ENCODE data around the gene CRYGB.

CRYGB gene

DNA sequence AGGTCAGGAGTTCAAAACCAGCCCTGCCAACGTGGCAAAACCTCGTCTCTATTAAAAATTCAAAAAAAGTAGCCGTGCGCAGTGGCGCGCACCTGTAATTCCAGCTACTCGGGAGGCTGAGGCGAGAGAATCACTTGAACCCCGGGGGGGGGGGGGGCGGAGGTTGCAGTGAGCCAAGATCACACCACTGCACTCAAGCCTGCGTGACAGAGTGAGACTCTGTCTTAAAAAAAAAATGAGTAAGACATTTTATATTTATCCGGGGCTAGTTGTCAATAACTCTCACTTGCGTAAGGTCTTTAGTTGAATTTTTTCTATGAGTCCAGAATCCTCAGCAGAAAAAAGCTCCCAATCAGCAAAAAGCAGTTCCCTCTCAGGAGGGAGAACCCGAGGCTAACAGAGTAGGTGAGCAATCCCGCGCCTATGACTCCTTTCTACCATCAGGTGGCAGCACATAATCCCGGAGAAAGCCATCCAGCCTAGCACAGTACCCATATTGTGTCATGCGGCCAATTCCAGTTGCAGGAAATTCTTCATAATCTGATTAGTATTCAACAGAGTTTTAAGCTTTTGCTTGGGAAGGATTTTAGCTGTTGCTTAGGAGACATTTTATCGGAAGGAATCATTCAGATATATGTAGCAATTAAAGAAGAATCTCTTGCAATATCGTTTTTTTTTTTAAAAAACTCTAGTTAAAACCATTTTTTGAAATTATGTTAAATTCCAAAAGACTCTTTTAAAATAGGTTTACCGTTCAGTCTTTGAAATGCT lies 29.3 kb upstream of the CRYGB start:
- no peak overlapping the region for H3K4me3 ChIP-seq (ENCODE audit: low read depth, low read length)
- peak; percentile 22 for DNase-seq (ENCODE audit: low read depth)
- TF ChIP-seq, protein P1, sequence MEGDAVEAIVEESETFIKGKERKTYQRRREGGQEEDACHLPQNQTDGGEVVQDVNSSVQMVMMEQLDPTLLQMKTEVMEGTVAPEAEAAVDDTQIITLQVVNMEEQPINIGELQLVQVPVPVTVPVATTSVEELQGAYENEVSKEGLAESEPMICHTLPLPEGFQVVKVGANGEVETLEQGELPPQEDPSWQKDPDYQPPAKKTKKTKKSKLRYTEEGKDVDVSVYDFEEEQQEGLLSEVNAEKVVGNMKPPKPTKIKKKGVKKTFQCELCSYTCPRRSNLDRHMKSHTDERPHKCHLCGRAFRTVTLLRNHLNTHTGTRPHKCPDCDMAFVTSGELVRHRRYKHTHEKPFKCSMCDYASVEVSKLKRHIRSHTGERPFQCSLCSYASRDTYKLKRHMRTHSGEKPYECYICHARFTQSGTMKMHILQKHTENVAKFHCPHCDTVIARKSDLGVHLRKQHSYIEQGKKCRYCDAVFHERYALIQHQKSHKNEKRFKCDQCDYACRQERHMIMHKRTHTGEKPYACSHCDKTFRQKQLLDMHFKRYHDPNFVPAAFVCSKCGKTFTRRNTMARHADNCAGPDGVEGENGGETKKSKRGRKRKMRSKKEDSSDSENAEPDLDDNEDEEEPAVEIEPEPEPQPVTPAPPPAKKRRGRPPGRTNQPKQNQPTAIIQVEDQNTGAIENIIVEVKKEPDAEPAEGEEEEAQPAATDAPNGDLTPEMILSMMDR (IDR thresholded peaks at IDR 0.05; ENCODE audit: low read depth, low read length, missing control alignments) = peak; percentile 90

DNA sequence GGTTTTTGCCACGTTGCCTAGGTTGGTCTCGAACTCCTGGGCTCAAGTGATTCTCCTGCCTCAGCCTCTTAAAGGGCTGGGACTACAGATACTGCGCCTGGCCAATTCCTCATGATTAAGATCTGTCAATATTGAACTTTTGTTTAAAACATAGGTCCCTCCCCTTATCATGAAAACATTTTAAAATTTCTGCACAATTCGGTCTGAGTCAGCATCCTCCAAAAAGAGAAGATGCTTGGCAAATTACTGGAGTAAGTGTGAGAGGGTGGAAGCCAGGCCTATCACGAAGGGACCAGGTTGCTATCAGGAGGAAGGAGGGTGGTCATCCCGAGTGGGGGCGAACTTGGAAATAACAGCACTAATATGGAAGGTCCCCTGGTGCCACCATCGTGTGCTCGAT lies 28.2 kb upstream of the CRYGB start:
- DNase-seq (ENCODE audit: low read depth) = no peak
- TF ChIP-seq, protein P1 (IDR thresholded peaks at IDR 0.05; ENCODE audit: low read depth, low read length, missing control alignments) = no peak
- no peak overlapping the region for H3K4me3 ChIP-seq (ENCODE audit: low read depth, low read length)

DNA sequence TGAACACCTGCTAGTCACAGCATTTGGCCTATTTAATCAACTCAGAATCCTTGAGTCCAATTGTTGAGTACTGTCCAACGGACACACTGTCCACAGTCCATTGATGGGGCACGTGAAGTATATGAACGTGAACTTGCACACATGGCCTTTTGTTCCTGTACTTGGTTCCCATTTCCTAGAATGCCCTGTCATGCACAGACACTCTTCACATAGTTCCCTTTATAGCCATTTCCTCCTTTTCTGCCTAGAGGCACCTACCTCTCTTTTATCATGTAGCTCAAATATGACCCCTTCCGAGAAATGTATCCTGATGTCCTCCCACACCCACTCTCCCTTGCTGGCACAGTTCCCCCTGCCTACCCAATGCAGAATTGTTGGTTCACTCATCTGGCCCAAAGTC lies 26.2 kb upstream of the CRYGB start:
- no peak for DNase-seq (ENCODE audit: low read depth)
- H3K4me3 ChIP-seq (ENCODE audit: low read depth, low read length) = no peak overlapping the region
- TF ChIP-seq, protein P1 (IDR thresholded peaks at IDR 0.05; ENCODE audit: low read depth, low read length, missing control alignments) = no peak

DNA sequence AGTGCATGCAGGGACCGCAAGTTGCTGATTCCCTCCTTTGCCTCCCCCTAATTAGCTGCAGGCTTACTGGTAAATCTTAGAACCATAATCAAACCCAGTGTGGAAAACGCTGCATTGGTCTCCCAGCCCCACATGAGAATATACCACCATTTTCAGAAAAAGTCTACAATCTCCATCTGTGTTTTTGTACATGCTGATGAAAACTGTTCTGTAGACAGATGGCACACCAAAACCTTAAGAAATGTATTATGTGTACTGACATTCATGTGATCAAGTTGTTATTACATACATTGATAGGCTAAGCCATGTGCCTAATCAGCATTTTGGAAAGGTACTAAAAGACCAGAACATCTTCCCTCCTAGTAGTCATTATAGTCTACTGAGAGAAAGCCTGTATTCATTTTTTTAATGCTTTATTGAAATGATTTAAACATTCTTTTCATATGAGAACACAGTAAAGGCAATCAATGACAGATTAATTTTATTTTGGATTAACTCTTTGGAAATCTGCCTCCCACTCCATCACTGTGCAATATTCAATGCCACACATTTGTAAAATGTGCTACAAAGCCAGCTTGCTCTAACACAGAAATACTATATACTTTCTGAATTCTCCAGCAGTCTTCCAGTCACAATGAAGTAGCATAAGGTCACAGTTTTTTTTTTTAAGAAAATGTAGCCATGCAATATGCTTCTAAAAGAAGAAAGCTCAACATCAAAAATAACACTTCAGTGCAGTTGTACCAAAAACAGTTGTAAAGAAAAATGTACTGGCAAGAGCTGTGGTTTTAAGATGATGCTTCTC lies 19.2 kb upstream of the CRYGB start:
- no peak overlapping the region for H3K4me3 ChIP-seq (ENCODE audit: low read depth, low read length)
- TF ChIP-seq, protein P1 (IDR thresholded peaks at IDR 0.05; ENCODE audit: low read depth, low read length, missing control alignments) = no peak

DNA sequence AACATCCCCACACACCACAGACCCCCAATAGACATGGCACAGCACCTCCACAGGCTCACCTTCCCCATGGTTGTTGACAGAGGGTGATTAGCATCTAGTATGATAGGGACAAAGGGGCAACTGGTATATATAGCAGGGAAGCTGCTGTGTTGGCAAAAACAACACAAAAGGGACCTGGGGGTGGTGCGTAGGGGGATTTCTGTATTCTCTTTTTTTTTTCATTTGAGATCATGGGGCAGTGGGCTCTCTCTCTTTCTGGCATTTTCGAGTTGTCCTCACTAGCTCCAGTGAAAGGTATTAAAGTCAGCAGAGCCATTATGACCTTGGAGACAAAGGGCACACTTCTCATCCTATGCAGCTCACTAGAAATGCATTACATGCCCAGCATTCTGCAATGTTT lies 17.5 kb upstream of the CRYGB start, which contains the start of gene CRYGA:
Gene CRYGA, minus strand, starts transcription at position 101 of the 400 bp plus-strand sequence. Its CDS starts 33 bp downstream, at position 68.
- TF ChIP-seq, protein P1 (IDR thresholded peaks at IDR 0.05; ENCODE audit: low read depth, low read length, missing control alignments) = no peak
- no peak within 1 kb of the TSS for H3K4me3 ChIP-seq (ENCODE audit: low read depth, low read length)
- DNase-seq (ENCODE audit: low read depth) = no peak

More for the DNA sequence above, 19.2 kb upstream of the CRYGB start:
- no peak for DNase-seq (ENCODE audit: low read depth)

DNA sequence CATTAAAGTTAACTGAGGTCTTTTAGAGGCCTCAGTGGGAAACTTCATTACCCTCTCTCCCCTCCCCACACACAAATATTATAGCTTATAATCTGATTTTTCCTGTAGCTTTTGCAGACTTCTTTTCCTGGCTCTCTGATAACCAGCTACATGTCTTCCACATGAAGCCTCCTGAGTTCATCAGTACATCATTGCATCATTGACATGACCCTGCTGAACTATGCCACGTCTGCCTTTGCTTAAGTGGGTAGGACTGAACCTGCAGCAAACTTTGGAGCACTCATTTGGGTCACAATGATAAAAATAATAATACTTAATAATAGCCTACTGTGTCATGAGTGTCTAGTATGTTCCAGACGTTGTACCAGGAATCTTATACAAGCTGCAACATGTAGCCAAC lies 10.5 kb upstream of the CRYGB start:
- TF ChIP-seq, protein P1 (IDR thresholded peaks at IDR 0.05; ENCODE audit: low read depth, low read length, missing control alignments) = no peak
- DNase-seq (ENCODE audit: low read depth) = no peak
- no peak overlapping the region for H3K4me3 ChIP-seq (ENCODE audit: low read depth, low read length)
